GM19193 (cell line): ENCODE measurements around the gene SFTPA2.

Source experiments
- POLR2A ChIP-seq: IDR thresholded peaks from 4 replicates; pipeline ENCODE4 v1.6.1; 2011; ENCODE audit not compliant: insufficient read depth, insufficient read length; ENCODE audit errors: extremely low read depth

SFTPA2 gene

DNA sequence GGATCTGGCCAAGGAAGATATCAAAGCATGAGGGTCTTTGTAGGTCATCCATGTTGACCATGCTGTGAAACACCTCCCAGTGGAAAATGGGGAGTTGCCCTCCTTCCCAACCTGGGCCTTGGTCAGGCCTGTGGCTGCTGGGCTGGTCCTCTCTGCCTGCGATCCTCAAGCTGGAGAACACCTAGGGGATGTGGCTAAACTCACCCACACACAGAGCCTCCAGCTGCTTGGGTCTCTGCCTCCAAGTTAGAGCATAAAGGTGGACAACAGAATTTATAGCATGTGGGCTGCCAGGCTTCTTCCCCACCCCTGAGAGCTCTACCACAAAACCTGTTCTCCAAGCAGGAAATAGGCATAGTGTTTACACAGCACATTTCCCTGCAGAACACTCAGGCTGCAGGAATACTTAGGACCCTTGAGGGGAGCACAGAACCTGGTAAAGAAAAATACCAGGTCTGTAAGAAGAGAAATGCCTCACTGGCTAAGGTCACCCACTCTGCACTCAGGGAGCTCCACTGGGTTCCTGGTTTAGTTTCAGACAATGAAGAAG is at the start of gene SFTPA2:
Gene SFTPA2, minus strand, starts transcription at position 248 of the 550 bp plus-strand sequence. CDS start 924 bp downstream, outside the sequence.
- TF ChIP-seq POLR2A: no peak

DNA sequence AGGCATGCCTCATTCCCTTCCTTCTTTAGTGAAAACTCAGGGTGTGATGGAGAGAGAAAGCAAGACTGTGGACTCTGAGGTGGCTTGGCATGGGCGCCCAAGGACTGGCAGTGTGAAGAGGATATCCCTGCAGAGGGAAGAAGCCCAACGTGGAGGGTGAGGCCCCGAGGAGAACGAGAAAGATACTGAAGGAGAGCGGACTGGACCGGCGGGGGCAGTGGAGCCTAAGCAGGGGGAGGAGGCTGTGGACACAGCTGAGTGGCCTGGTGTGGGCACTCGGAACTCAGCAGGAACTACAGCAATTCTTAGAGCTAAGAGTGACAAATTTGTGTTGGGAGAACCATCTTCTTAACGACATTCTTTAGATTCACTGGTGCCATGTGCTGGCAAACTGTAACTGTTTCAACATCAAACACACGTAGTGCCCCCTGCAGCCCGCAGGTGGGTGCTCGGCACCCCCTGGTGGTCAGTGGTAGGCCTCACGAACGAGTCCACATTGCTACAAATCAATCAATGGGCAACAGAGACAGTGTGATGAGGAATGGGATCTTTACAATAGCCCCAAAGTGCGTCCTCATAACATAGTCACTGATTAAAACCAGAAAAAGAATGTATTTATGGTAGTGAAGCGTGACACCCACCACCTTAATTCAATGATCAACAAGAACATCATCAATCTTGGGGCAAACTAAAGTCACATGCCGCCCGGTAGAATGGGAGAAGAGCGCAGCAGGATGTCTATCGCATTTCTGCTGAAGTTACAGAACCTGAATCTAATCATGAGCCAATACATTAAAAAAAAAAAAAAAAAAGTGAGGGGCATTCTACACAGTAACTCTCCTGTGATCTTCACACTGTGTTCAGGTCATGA is 48.5 kb upstream of the SFTPA2 start:
- TF ChIP-seq POLR2A: no peak

DNA sequence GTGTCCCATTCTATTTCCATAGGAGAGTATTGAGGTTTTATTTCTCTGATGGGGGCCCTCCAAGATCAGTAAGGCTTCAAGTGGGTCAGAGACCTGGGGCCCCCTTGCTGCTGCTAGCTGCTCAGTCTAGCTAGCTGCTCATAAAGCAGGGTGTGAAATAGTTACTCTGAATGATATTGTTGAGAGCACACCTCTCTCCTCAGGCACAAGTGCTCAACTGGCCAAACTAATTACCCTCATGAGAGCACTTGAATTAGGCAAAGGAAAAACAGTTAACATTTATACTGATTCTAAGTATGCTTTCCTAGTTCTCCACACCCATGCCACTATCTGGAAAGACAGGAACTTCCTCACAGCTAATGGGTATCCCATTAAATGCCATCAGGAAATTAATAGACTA is 45.1 kb upstream of the SFTPA2 start:
- no peak for TF ChIP-seq POLR2A

DNA sequence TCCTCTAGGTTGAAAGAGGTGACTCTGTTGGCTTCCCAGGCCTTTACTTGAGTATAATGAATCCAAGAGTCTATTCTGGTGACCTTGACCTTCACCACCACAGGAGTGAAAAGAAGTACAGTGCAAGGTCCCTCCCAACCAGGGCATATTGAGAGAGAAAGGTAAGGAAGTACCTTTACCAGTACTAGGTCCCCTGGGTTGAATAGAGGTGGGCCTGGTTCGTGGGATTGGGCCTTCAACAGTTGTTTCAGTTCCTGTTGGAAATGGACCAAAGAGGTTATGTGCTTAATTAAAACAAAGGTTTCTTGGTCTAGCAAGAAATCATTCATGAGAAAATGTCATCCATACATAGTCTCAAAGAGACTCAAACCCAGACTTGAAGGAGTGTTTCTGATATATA is 44.1 kb upstream of the SFTPA2 start:
- TF ChIP-seq POLR2A: no peak

DNA sequence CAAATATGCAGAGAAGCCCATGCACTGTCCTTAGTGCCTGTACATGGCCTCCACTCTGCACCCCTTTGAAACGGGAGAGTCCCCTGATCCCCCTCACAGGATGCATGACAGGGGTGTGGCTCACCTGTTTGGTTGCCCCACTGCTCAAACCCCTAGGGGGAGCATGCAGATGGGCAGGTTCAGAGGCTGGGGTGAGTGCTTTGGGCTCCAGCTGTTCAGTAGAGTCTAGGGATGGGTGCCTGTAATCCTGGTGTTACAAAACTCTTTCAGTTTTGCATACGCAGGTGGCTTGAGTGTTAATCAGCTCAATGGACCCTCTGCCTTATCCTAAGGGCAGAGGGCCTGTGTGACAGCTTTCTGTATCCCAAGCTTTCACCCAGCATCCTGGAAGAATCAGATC is 42.7 kb upstream of the SFTPA2 start:
- TF ChIP-seq POLR2A: no peak

DNA sequence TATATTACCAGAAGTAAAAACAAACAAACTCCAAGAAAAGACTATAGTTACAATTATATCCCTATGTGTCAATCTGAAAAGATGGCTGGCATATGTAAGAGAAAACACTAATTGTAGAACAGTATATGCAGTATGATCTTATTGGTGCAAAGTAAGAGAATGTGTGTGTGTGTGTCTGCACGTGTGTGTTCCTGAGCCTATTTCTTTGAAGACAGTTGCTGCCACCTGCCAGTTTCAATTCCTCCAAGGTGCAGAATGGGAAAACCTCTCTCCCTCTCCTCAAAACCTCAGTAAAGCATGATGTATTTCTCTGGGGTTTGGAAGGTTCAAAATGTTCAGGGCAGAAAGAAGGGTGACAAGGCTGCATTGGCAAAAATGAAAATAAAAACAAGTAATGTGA is 41.7 kb upstream of the SFTPA2 start:
- TF ChIP-seq POLR2A: no peak

DNA sequence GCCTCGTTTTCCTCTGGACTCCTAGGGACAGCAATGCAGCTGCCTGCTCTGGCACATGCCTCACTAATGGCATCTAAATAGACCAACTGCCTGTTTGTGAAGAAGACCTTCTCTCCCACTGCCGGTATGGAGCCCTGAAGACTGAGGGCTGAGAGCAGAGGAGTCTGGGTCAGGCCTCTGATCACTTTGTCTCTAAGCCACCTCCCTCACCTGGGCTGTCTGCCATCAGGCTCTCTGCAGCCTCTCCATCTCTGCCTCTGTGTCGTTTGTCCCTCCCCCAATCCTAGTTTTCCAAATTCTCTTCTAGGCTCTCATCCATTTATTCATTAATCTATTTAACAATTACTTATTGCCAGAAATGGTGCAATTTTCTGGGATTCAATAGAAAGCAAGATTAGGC is 35.3 kb upstream of the SFTPA2 start:
- TF ChIP-seq POLR2A: no peak

DNA sequence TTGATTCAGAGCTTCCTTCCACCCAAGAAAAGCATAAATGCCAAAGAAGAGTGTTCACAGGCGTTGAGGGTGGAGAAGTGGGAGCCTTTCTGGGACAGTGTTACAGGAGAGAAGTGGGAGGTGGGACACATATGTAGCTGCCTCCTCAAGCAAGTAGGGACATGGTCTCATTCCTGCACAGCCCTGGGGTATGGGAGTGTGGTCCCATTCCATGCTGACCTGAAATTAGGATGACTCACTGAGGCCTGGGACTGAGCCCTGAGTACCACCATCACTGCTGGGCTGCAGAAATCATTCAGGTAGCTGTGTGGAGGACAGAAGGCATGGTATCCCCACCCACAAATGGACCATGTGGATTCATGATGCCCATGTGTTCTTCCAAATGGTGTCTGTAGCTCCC is 33.2 kb upstream of the SFTPA2 start:
- TF ChIP-seq POLR2A: no peak

DNA sequence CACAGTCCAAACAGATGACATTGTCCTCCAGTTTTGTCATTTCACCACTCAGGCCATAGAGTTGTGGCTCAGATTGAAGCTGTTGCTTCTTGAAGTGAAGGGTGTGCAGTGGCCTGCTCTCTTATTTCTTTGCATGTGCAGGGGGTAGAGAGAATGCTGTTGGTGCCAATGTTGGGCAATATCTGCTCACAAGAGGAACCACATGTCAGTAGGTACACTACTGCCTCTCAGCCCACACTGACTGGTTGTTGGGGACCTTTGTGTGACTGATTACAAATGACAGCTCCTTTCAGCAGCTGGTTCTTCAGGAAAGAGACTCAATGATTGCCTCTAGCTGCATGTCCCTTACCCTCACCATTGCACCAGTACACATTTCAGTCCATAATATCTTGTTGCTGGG is 28.6 kb upstream of the SFTPA2 start:
- TF ChIP-seq POLR2A: no peak

DNA sequence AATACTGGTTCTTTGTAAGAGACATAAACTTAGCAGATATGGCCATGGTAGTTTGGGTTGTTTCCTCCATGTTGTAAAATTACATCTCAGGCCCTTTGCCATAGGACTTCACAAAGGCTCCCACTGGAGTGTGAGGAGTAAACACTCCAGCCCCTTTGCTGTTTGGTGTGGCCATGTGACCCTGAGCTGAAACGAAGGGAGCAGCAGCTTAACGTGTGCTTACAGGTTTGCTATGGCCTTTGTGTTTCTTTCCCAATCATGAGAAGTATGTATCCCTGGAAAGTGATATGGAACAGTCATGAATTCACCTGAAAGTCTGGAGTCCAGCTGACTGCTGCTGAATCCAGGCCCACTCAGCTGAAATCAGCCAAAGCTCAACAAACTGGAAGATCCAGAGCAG is 26.7 kb upstream of the SFTPA2 start:
- TF ChIP-seq POLR2A: no peak

DNA sequence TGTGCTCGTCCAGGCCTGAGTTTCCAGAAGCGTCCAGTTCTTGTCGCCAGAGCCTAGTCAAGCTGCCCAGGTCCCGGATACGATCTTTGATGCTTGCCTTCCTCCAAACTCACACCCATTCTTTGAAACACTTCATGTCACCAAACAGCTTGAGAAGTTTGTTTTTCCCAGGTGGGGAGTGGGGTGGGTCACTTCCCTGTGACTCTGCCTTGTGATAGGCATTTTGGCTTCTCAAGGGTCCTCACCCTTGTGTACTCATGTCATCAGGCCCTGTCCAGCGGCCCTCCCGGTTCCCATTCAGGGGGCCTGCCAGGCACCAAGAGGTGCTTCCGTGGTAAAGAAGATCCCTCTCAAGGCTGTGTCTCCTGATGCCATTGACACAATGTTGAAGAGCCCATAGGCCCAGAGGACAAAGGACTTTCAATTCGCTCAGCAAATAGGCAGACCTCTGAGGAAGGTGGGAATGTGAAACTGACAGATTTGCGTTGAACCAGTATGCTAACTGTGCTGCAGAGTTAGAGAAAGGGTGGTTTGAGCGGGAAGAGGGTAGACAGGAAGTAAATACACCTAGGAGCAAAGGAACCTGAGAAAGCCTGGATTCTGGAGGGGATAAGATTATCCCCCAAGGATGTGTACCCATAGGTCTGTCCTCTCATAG is 25.8 kb upstream of the SFTPA2 start:
- no peak for TF ChIP-seq POLR2A

DNA sequence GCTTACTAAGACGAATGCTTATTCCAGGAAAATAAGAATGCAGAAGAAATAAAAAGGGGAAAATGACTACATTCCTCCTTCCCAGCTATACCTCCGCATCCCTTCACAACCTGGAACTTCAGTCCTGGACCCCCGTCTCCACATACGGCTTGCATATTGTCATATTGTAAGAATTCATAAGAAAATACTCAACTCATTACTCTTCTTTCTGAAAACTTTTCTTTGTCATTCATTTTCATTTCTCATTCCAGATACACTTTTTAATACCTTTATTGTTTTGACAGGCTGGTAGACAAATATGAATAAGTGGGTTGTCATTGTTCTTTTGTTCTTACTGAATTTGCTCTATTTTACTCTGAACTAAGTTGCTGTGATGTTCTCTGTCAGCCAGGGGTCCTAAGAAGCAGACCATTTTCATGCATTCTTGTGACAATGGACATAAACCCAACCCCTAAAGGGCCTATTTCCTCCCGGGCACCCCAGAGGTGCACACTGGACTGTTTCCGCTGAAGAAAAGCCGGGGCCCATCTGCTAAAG is 23.3 kb upstream of the SFTPA2 start:
- TF ChIP-seq POLR2A: no peak

DNA sequence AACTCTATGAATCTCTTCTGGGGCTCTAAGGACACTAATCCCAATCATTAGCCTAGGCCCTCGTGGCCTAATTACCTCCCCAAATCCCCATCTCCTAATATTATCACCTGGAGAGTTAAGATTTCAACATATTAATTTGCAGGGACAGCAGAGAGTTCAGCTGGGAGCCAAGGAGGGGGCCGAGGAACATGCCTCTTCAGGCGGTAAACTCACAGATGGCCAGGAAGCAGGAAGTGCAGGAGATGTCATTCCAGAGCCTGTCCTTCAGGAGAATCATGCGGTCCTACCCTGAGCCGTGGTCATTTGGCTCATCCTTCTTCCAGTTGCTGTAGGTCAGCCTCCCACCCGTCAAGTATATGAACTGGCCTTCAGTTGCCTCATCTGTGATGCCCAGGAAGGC is 21.9 kb upstream of the SFTPA2 start:
- no peak for TF ChIP-seq POLR2A

DNA sequence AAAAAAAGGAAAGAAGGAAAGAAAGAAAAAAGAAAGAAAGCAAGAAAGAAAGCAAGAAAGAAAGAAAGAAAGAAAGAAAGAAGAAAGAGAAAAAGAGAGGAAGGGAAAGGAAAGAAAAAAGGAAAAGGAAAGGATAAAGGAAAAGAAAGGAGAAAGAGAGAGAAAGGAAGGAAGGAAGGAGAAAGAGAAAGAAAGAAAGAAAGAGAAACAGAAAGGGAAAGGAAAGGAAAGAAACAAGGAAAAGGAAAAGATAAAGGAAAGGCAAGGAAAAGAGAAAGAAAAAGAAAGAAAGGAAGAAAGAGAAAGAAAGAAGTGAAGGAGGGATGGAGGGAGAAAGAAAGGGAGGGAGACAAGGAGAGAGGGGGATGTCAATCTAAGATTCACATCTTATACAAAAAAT is 20.8 kb upstream of the SFTPA2 start:
- no peak for TF ChIP-seq POLR2A

DNA sequence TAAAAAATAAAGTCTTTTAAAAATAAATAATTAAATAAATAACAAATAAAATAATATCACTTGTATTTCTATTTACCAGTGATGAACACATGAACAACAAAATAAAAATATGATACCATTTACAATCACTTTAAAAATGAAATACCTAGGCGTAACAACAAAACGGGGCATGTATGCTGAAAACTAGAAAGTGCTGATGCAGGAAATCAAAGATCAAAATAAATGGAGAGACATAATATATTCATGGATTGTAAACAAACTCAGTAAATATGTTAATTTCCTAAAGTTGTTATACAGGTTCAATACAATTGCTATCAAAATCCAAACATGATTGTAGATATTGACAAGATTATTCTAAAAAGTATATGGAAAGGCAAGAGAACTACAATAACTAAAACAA is 19.2 kb upstream of the SFTPA2 start:
- no peak for TF ChIP-seq POLR2A

DNA sequence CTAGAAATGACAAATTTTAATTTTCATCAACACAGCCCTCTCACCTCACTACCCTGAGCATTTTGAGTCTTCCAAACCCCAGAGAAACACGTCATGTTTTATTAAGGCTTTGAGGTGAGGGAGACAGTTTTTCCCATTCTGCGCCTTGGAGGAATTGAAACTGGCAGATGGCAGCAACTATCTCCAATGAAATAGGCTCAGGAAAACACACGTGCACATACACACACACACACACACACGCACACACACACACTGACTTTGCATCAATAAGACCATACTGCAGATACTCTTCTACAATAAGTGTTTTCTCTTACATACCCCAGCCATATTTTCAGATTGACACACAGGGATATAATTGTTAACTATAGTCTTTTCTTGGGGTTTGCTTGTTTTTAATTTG is 3.2 kb upstream of the SFTPA2 start:
- TF ChIP-seq POLR2A: no peak
